ENCODE data around the gene CGRRF1. TPM values are rescaled to one million over a fixed set of nuclear protein-coding genes. Genes with fewer than 3 reads are reported as not detected.

CGRRF1 gene
- total RNA-seq, 1 donor from 2014 or later = 16.6 TPM

DNA sequence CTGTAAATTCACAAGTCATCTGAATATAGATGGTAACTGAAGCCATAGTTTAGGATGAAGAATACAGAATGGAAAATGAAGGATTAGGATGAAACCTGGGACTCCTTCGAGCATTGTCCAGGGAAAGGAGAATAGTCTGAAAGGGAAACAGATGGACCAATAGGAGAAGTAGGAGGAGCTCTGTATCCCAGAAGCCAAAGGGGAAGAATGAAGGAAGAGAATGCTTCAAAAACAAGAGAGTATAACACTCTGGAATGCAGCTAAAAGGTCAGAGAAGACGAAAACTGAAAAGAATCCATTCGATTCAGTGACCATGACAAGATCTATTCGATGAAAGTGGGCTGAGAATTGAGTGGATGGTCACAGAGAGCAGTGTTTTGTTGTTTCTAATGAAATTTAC lies 21.9 kb upstream of the CGRRF1 start:
- peaks cover 16% of the 10 kb centered on the region for H3K4me1 ChIP-seq (ENCODE audit: insufficient read depth, low read length)
- H3K9ac ChIP-seq (ENCODE audit: low read length) = peak overlapping the region; percentile 98
- H3K4me2 ChIP-seq (ENCODE audit: low read length) = peak overlapping the region; percentile 92
- no peaks in the 10 kb centered on the region for H3K27me3 ChIP-seq (ENCODE audit: insufficient read depth, low read length)
- peak overlapping the region; percentile 86 for H3K27ac Mint-ChIP-seq (ENCODE audit: unreplicated experiment)
- TF ChIP-seq, protein P1, sequence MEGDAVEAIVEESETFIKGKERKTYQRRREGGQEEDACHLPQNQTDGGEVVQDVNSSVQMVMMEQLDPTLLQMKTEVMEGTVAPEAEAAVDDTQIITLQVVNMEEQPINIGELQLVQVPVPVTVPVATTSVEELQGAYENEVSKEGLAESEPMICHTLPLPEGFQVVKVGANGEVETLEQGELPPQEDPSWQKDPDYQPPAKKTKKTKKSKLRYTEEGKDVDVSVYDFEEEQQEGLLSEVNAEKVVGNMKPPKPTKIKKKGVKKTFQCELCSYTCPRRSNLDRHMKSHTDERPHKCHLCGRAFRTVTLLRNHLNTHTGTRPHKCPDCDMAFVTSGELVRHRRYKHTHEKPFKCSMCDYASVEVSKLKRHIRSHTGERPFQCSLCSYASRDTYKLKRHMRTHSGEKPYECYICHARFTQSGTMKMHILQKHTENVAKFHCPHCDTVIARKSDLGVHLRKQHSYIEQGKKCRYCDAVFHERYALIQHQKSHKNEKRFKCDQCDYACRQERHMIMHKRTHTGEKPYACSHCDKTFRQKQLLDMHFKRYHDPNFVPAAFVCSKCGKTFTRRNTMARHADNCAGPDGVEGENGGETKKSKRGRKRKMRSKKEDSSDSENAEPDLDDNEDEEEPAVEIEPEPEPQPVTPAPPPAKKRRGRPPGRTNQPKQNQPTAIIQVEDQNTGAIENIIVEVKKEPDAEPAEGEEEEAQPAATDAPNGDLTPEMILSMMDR (IDR thresholded peaks at IDR 0.05; ENCODE audit: insufficient read depth, low read depth, low read length) = no peak
- TF ChIP-seq EZH2 (IDR thresholded peaks at IDR 0.05; ENCODE audit: insufficient read depth, low read length) = no peak
- H3K4me1 Mint-ChIP-seq (ENCODE audit: low read depth, unreplicated experiment) = peaks cover 39% of the 10 kb centered on the region
- no peaks in the 10 kb centered on the region for H3K9me3 ChIP-seq (ENCODE audit: insufficient read depth, low read depth, low read length)
- FAIRE-seq (peak; percentile 62), DNase-seq (ENCODE audit: low read depth) (peak; percentile 49)
- peaks cover 3% of the 10 kb centered on the region for H3K36me3 ChIP-seq (ENCODE audit: insufficient read depth, low read length)
- peaks cover 35% of the 10 kb centered on the region for H4K20me1 ChIP-seq (ENCODE audit: insufficient read depth, low read length)
- peaks cover 10% of the 10 kb centered on the region for H3K36me3 Mint-ChIP-seq (ENCODE audit: low read depth, unreplicated experiment)
- H3K4me3 ChIP-seq (ENCODE audit: insufficient read depth, low read depth, low read length) = peak overlapping the region; percentile 93
- no peaks in the 10 kb centered on the region for H3K9me3 Mint-ChIP-seq (ENCODE audit: unreplicated experiment)
- peak overlapping the region; percentile 97 for H3K4me3 Mint-ChIP-seq (ENCODE audit: unreplicated experiment)
- H3K79me2 ChIP-seq (ENCODE audit: insufficient read depth, low read length) = peaks cover 66% of the 10 kb centered on the region
- no peak overlapping the region for H2AFZ ChIP-seq (ENCODE audit: low read depth, low read length)
- H3K27me3 Mint-ChIP-seq (ENCODE audit: low read depth, unreplicated experiment) = no peaks in the 10 kb centered on the region
- H3K27ac ChIP-seq (ENCODE audit: low read depth, low read length) = peak overlapping the region; percentile 95

GRCh38 chr14:54488318-54488645 lies 21.4 kb upstream of the CGRRF1 start:
- Mint-ChIP-seq H3K4me3 (ENCODE audit: unreplicated experiment) (peak overlapping the region; percentile 97), H3K4me1 (ENCODE audit: low read depth, unreplicated experiment) (peaks cover 34% of the 10 kb centered on the region), H3K36me3 (ENCODE audit: low read depth, unreplicated experiment) (peaks cover 6% of the 10 kb centered on the region), H3K9me3 (ENCODE audit: unreplicated experiment) (no peaks in the 10 kb centered on the region), H3K27me3 (ENCODE audit: low read depth, unreplicated experiment) (no peaks in the 10 kb centered on the region), H3K27ac (ENCODE audit: unreplicated experiment) (peak overlapping the region; percentile 86)
- peaks cover 30% of the 10 kb centered on the region for H4K20me1 ChIP-seq (ENCODE audit: insufficient read depth, low read length)
- H3K9ac ChIP-seq (ENCODE audit: low read length) = peak overlapping the region; percentile 98
- DNase-seq (ENCODE audit: low read depth) (no peak), FAIRE-seq (no peak)
- H3K4me3 ChIP-seq (ENCODE audit: insufficient read depth, low read depth, low read length) = peak overlapping the region; percentile 93
- H3K4me1 ChIP-seq (ENCODE audit: insufficient read depth, low read length) = peaks cover 16% of the 10 kb centered on the region
- peaks cover 61% of the 10 kb centered on the region for H3K79me2 ChIP-seq (ENCODE audit: insufficient read depth, low read length)
- H2AFZ ChIP-seq (ENCODE audit: low read depth, low read length) = peak overlapping the region; percentile 13
- TF ChIP-seq, protein P1 (IDR thresholded peaks at IDR 0.05; ENCODE audit: insufficient read depth, low read depth, low read length) = no peak
- TF ChIP-seq EZH2 (IDR thresholded peaks at IDR 0.05; ENCODE audit: insufficient read depth, low read length) = no peak
- no peaks in the 10 kb centered on the region for H3K9me3 ChIP-seq (ENCODE audit: insufficient read depth, low read depth, low read length)
- peak overlapping the region; percentile 92 for H3K4me2 ChIP-seq (ENCODE audit: low read length)
- H3K27ac ChIP-seq (ENCODE audit: low read depth, low read length) = peak overlapping the region; percentile 95
- H3K36me3 ChIP-seq (ENCODE audit: insufficient read depth, low read length) = no peaks in the 10 kb centered on the region
- H3K27me3 ChIP-seq (ENCODE audit: insufficient read depth, low read length) = no peaks in the 10 kb centered on the region

DNA sequence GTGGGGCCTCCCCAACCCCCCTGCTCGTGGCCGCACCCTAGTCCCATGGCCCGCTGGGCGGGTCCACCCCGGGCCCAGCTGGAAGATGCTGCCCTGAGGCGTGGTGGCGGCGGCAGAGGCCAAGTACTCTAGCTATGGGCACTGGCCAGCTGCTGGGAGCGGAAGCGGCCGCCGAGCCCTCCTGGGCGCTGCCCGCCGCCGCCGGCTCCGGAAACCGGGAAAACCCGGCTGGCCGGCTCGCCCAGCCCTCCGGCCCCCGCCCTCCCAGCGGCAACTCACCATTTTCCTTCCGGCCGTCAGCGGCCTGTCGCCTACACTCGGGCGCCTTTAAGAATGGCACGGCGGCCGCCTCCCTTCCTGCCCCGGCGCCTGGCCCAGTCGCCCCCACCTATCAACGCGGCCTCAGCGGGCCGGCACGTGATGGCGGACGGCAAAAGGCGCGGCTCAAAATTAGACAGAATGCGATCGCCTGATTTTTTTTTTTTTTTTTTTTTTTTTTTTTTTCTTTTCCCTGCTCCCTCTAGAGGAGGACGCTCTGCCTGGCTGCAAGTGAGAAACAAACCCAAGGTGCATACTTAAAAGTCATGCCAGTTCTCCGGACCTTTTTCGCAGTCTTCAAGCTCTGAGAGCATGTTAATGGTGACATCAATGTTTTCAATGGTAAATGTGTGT lies 20.9 kb upstream of the CGRRF1 start, which contains the start of gene GMFB:
Gene GMFB, minus strand, starts transcription at position 335 of the 672 bp plus-strand sequence. Its CDS starts 53 bp downstream, at position 282.
- peak within 1 kb of the TSS; percentile 90 for H2AFZ ChIP-seq (ENCODE audit: low read depth, low read length)
- H3K4me1 ChIP-seq (ENCODE audit: insufficient read depth, low read length) = peaks cover 16% of the 10 kb centered on the region
- H3K36me3 Mint-ChIP-seq (ENCODE audit: low read depth, unreplicated experiment) = peaks cover 3% of the 10 kb centered on the region
- peaks cover 29% of the 10 kb centered on the region for H3K4me1 Mint-ChIP-seq (ENCODE audit: low read depth, unreplicated experiment)
- FAIRE-seq (no peak), DNase-seq (ENCODE audit: low read depth) (peak; percentile 82)
- H3K27me3 ChIP-seq (ENCODE audit: insufficient read depth, low read length) = no peaks in the 10 kb centered on the region
- H3K9me3 ChIP-seq (ENCODE audit: insufficient read depth, low read depth, low read length) = no peaks in the 10 kb centered on the region
- peak within 1 kb of the TSS; percentile 92 for H3K4me2 ChIP-seq (ENCODE audit: low read length)
- H3K4me3 Mint-ChIP-seq (ENCODE audit: unreplicated experiment) = peak within 1 kb of the TSS; percentile 97
- H3K9ac ChIP-seq (ENCODE audit: low read length) = peak within 1 kb of the TSS; percentile 98
- H3K27ac Mint-ChIP-seq (ENCODE audit: unreplicated experiment) = peak within 1 kb of the TSS; percentile 92
- peak within 1 kb of the TSS; percentile 95 for H3K27ac ChIP-seq (ENCODE audit: low read depth, low read length)
- no peak for TF ChIP-seq EZH2 (IDR thresholded peaks at IDR 0.05; ENCODE audit: insufficient read depth, low read length)
- TF ChIP-seq, protein P1 (IDR thresholded peaks at IDR 0.05; ENCODE audit: insufficient read depth, low read depth, low read length) = peak; percentile 45
- H3K79me2 ChIP-seq (ENCODE audit: insufficient read depth, low read length) = peaks cover 56% of the 10 kb centered on the region
- peak within 1 kb of the TSS; percentile 93 for H3K4me3 ChIP-seq (ENCODE audit: insufficient read depth, low read depth, low read length)
- no peaks in the 10 kb centered on the region for H3K36me3 ChIP-seq (ENCODE audit: insufficient read depth, low read length)
- no peaks in the 10 kb centered on the region for H3K9me3 Mint-ChIP-seq (ENCODE audit: unreplicated experiment)
- no peaks in the 10 kb centered on the region for H3K27me3 Mint-ChIP-seq (ENCODE audit: low read depth, unreplicated experiment)
- peaks cover 25% of the 10 kb centered on the region for H4K20me1 ChIP-seq (ENCODE audit: insufficient read depth, low read length)

All from astrocyte (in vitro differentiated cells and primary cell).